HG03045 (cell line): Measurements from ENCODE around the gene SCYGR4.

Source experiments
- ATAC-seq: cut with Tn5 transposase; IDR thresholded peaks from one replicate; pipeline ENCODE4 v1.9.1; 2021; ENCODE audit warnings: mild to moderate bottlenecking, moderate library complexity; ENCODE audit not compliant: unreplicated experiment

The SCYGR4 gene

DNA sequence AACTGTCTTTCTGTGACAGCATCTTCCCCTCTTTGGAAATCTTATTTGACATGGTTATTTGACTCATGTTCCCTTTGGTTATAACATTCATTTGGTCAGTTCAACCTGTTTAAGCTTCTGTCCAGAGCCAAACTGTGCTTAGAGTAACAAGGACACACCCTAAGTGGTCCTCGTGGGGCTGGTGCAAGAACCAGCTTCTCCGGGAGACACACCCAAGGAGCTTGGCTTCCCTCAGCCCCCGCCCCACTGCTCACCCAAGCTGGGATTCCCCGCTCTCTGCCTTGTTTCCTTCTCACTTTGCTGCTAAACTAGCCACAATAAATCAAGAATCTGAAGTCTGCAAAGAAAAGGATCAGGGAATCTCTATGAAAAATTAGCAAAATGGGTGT lies 4.0 kb upstream of the SCYGR4 start:
- ATAC-seq: no peak

DNA sequence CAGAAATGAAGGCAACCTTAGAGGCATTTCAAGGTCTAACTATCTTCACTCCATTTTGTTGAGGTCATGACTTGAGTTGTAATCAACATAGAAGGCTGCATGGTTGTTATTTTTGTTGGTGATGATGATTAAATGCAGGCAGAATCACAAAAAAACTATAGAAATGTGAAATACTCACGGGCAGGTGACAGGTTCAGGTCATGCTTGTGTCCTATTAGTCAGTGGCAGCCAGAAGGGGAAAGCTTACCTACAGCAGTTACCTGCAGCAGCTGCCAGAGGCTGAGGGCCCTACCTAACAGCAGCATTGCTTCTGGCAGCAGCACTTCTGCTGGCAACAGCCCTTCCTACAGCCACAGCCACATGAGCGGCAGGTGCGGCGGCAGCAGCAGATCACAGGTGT lies 3.1 kb upstream of the SCYGR4 start:
- no peak for ATAC-seq

DNA sequence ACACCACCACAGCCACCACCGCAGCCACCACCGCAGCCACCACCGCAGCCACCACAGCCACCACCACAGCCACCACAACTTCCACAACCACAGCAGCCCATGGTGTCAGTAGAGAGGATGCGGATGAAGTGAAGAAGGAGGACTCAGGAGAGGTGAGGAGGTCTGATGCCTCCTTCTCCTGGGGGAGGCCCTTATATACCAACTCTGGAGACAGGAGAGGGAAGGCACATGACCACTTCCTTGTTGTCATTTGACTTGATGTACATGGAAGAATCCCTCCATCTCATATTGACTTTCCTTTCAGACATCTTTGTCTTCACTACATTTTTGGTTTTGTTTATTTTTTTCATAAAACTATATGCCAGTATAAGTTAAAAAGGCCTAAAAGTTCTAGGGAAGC lies 2.6 kb upstream of the SCYGR4 start, which contains the start of gene SCYGR3:
Gene SCYGR3 (minus strand): TSS at position 101 of the 400 bp plus-strand sequence. CDS start 0 bp downstream, at position 101.
- ATAC-seq: no peak

DNA sequence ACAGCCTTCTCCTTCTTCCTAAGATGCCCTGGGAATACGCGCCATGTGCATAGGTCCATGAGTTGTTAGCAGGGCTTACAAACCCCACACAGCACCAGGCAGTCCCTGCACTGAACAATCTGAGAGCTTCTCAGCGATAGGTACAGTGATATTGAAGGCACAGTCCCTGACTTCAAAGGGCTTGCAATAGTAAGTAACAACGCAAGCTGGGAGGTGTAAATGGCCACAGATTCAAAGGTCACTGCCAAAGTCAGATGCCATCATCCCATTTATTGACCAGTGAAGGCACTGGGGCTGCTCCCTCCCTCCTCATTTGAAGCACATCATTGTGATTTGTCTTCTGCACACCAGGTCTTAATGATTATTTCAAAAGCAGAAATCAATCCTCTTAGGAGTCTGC lies 2.1 kb upstream of the SCYGR4 start:
- no peak for ATAC-seq

DNA sequence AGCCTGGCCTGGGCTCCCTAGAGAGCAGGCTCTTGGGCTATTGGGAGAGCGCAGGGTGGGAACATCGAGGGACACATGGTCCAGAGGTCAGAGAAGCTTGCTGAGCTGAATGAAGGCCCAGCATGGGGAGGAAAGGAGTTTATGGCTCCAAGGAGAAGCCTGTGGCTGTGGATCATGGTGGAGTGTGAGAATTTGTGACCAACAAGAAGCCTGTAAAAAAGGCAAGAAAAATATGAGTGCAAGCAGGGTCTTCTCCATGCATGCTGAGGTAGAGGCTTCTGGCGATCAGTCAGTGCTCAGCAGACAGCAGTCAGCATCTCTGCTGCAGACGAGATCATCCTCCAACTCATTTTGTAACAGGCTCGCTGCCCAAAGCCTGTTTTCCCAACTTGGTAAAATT lies 1.4 kb upstream of the SCYGR4 start:
- ATAC-seq: no peak

DNA sequence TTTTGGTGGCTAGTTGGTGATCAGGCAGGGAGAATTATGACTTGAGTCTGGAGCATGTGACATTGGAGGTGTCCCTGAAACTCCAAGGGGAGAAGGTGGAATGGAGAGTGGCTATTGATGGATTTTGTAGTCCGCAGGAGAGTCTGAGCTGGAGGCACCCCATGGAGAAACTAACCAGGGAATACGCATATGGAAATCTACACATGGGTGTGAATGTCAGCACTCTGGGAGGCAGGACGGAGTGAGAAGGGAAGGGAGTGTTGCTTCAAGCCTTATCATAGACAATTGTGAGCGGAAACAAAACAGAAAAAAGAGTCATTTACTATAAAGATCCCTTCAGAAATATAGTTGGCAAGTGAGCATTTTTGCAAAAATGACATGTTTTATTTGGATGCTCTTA lies 667 bp upstream of the SCYGR4 start:
- no peak for ATAC-seq

DNA sequence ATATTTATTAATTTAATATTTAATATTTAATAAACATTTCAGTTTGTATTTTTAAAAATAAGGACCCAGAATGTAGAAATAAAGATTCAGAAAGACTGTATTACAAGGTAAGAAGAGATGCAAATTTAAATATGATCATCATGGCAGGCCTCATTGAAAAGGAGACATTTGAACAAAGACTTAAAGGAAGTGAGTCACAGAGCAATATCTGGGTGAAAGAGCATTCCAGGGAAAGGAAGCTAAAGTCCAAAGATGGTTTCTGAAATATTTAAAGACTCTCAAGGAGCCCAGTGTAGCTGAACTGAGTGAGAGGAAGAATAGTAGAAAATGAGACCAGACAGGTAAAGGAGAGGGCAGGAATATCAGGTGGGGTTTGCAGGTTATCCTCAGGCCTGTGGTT lies 5.9 kb downstream of the SCYGR4 start:
- ATAC-seq: no peak

DNA sequence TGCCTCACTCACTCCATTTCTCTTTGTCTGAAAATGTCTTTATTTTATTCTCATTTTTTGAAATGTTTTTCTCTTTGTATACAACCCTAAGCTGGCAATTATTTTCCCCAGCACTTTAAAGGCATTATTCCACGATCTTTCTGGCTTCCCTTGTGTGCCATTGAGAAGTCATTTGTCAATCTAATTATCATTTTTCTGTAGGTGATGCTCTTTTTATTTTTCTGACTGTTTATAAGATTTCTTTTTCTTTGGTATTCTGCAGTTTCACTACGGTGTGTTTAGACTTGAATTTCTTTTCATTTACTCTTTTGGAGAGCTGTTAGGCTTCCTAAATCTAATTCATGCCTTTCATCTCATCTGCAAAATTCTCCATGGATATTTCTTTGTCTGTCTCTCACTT lies 8.1 kb downstream of the SCYGR4 start:
- ATAC-seq: no peak

DNA sequence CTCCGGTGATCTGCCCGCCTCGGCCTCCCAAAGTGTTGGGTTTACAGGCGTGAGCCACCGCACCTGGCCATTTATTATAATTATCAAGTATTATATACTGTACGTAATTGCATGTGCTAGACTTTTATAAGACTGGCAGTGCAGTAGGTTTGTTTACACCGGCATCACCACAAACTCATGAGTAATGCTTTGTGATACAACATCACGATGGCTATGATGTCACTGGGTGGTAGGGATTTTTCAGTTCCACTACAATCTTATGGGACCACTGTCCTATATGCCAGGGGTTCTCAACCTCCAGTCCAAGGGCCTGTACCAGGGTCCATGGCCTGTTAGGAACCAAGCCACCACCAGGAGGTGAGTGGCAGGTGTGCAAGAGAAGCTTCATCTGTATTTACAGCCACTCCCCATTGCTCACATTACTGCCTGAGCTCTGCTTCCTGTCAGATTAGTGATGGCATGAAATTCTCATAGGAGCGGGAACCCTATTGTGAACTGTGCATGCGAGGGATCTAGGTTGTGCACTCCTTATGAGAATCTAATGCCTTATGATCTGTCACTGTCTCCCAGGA lies 9.4 kb downstream of the SCYGR4 start:
- no peak for ATAC-seq

DNA sequence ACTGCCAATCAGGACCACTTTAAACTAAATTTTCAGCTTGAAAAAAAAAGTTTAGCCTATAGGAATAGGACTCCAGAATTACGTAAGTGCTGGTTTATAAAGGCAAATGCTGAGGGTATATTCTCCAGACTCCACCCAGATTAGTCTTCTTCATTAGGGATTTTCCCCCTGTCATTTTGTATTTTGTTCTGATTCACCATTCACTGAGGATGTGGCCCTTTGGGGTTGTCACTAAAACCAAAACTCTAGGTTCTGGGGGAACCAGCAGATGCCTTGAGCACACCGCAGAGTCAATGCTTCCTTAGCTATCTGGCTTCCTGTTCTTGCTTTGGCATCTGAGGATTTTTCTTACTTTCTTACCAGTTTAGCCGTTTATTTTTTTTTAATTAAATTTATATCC lies 10.5 kb downstream of the SCYGR4 start:
- peak; percentile 85 for ATAC-seq

DNA sequence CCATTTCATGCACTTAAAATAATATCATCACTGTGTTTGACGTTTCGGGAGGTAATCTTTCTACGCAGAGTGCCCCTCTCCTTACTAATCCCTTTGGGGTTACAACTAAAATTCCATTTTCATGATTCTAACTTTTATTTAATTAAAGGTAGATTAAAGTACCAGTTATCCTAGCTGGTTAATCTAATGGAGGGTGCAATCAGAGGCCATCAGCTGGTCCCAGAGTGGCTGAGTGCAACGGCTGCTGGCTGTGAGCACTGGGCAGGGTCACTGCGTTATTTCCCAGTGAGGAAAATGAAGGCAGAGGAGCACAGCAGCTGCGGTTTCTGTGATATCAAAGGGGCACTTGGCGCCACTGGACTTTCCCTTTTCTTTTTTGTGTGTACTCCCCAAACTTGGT lies 12.1 kb downstream of the SCYGR4 start:
- no peak for ATAC-seq

DNA sequence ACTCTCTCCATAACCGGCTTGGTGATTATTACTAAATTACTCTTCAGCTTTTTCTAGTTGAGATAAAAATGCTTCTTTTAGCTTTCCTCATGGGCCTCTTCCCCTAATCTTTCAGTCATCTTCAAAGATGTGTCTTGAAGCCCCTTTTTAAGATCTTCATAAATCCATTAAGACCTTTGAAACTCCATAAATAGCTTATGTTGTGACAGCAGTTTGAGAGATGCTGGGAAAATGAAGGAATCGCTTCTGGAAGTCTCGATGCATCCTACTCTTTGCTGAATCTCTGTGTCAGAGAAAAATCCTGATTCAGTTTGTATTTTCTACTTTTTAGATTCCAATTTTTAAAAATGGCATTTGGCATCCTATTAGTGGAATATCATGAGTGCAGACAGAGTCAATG lies 13.0 kb downstream of the SCYGR4 start:
- no peak for ATAC-seq

DNA sequence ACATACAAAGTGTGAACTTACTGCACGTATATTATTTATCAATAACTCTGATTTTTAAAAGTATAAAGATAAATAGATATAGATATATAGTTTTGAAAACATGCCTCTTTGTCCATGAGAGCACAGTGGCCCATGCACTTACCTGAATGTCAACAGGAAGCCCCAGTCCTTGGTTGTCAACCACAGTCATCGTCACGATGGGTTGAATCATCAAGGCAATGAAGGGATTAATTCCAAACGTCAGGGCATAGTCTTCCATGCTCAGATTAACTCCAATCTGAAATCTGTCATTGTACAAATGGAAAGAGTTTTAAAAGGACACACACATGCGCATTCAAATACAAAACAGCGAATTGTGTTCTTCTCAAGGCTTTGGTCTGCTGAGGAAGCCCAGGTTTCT lies 15.5 kb downstream of the SCYGR4 start:
- no peak for ATAC-seq

DNA sequence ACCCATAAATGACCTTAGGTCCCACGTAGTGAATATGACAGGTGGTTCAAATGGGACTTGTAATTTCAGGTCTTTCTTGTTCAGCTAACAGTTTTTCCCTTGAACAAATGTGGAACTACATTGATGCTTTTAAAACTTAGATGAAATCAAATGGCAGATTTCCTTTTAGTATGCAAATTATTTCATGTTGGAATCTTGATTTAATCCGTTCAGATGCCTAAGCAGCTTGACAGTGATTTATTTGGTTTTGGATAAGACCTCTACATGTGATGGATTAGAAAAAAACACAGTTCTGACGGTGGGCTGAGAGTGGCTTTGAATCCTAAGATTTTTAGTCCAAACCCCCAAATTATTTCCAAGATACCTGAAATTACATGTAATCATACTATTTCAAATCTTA lies 16.9 kb downstream of the SCYGR4 start:
- no peak for ATAC-seq

DNA sequence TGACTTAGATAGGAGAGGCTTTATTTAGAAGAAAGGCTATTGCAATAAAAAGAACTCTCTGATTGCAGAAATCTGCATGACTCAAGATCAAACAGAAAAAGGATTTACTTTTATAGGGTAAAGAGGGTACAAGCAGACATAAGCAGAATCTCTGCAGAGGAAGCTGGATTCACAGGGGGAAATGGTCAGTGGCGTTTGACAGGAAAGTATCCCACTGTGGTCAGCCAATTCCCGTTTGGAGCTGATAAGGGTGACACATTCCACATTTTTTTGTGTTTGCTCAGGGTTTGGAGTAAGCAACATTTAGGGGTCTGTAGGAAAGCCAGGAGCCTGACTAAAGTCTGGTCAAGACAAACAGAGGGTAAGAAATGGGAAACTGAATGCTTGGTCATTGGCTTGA lies 25.4 kb downstream of the SCYGR4 start:
- no peak for ATAC-seq

DNA sequence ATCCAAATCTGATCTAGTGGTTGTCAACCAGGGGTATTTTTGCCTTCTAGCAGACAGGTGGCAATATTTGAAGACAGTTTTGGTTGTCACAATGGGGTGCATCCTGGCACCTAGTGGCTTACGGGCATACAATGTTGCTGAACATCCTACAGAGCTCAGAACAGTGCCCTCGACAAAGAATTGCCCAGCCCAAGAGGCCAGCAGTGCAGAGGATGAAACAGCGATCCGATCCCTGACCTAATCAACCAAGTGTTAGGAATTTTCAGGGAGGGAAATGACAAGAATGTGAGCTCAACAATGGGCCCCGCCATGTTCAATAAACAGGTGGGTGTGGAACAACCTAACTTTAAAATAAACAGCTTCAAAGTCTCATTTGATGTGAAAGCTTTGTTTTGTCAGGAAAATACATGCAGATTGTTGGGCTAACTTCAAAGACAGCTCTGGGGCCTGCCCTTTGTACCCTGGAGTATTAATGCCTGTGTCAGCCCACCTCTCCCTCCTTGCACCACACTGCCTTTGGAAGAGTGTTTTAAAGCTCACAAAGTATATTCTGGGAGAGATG lies 26.8 kb downstream of the SCYGR4 start:
- ATAC-seq: no peak

DNA sequence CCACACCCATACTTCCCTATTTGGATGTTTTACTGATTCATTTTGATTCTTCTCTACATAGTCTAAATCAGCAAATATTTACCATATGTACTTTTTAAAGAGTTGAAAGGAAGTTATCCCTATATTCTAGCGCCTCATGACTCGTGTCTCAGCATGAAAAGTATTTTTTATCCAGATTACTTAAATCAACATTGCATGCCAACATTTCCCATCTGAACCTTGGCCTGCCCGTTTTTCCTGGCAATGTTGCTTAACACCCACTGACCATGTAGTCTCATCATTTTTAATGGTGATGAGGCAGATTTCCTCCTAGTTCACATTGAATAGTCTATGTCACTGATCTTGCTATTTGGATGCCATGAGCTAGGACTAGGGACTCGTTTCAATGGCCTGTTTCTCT lies 36.1 kb downstream of the SCYGR4 start:
- no peak for ATAC-seq

DNA sequence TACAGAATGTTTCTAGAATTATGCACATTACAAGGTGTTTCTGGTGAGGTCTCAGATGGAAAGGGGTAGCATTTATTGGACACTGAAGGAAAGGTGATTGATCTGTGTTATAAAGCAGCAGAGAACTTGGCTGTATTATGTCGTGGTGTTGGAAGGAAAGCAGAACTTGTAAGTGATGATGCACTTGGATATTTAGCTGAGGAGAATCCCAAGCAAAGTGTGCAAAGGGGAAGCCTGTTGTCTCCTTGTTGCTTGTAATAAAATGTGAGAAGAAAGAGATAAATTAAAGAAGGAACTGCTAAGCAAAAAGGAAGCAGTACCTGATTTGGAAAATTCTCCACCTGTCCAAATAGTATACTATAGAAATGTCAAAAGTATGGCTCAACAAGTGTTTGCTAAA lies 37.1 kb downstream of the SCYGR4 start:
- no peak for ATAC-seq

DNA sequence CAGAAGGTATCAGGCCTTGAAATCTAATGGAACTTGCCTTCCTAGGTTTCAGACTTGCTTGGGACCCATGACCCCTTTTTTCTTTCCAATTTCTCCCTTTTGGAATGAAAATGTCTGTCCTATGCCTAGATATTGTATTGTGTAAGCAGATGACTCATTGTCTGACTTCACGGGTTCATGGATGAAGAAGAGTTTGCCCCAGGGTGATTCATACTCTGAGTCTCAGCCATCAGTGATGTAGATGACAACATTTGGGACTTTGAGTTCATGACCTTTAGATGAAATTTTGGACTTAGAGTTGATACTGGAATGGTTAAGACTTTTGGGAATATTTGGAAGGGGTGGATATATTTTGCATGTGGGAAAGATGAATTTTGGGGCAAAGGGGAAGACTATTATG lies 38.2 kb downstream of the SCYGR4 start:
- no peak for ATAC-seq

DNA sequence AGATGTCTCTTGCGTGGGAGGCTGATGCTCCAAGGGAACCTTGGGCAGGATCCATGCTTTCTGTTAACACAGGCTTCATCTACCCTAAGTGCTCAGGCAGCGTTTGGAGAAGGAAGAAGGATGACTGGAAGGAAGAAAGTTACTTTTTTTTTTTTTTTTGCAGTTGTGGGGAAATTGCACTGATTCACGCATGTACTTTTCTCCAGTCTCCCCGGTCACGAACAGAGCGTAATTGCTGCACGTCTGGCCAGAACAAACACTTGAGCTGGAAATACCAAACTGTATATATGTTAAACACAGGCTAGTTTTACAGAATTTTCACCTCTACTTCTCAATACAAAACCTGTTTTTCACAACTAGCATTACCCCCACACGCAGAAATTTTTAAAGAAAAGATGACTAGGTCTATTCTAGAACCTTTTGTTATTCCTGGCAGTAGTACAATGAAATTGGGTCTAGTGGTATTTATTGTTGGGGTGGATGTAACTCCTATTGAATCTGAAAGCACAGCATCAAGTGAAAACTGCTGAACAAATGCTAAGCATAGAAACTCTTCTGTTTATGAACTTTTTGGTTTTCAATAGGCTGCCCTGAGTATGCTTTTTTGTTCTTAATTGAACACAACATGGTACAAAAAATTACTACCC lies 40.0 kb downstream of the SCYGR4 start:
- ATAC-seq: no peak

DNA sequence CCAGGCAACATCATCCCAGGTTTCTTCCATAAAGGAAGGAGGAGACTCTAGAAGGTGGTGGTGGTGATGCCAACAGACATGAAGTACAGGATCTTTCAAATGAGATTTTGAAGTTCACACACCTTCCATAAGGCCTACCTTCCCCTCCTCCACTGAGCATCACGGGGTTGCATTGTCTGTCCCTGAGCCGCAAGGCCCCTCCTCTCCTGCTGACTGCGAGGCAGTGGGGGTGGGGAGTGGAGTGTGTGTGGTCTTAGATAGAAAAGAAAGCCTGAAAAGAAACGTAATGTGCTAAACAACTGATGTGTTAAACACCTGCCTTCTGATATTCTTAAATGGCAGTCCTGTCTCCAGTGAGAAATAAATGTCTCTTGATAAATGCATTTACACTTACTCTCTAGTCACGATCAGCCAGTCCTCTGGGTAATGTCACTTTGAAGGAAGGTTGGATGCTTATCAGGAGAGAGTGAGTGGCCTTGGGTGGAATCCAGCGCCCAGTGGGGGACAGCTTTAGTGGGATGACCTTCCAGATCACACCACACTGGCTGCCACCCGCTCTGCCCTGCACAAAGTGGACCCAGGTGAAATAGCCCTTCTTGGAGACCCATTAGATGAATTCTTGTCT lies 43.8 kb downstream of the SCYGR4 start:
- no peak for ATAC-seq

DNA sequence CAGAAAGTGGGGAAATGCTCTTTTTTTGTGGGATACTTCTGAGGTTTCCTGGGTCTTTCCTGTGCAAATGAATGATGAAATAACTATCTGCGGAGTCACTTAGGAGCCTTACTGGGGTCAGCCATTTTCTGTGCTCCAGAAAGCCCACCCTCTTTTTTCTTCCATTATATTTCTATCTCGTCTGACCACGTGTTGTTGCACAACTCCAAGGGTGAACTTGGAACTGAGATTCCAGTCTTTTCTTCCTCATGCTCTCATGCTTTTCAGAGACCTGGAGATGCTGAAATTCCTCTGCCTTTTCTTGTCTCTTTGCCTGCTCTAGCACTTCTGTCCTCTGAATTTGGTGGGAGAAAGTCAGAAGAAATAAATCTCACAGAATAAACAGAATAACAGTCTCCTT lies 44.5 kb downstream of the SCYGR4 start:
- ATAC-seq: no peak
